HEK293 (cell line): ENCODE data around the gene CDC37L1.

ENCODE experiments used
- CTCF ChIA-PET: fragments of 350-600 bp; formaldehyde crosslinking; extraction: SDS; loops from one replicate; lab custom pipeline; 2021; ENCODE audit warnings: antibody characterized with exemption; lab: Yijun Ruan, JAX
- POLR2A ChIA-PET: fragments of 300-600 bp; formaldehyde crosslinking; extraction: SDS; loops from one replicate; lab custom pipeline; 2020; ENCODE audit warnings: antibody characterized with exemption, inconsistent platforms; lab: Yijun Ruan, JAX
- H3K27ac ChIP-seq: fragments of 200-500 bp; sonication (Bioruptor generic); 2 replicates; pipeline ENCODE4 v1.5.1; 2014; ENCODE audit warnings: low read depth, low read length, control low read depth, inconsistent platforms; ENCODE audit errors: extremely low read depth
- H3K36me3 ChIP-seq, 2 experiments: fragments of 200-500 bp in 1 of 2; sonication (Bioruptor generic) in 1 of 2; 1 replicate in 1 of 2; 2 replicates in 1 of 2; pipeline ENCODE4 v1.5.1; 2014 to 2017; ENCODE audit warnings: inconsistent platforms in 2 of 2, low read length in 2 of 2; ENCODE audit not compliant: control insufficient read depth in 2 of 2, insufficient read depth in 1 of 2
- H3K4me1 ChIP-seq: fragments of 200-500 bp; sonication (Bioruptor generic); 2 replicates; pipeline ENCODE4 v1.5.1; 2014; ENCODE audit warnings: mild to moderate bottlenecking, low read length, inconsistent platforms; ENCODE audit not compliant: control insufficient read depth, insufficient read depth
- H3K4me3 ChIP-seq: 2 replicates; pipeline ENCODE4 v1.5.1; 2011; ENCODE audit warnings: low read depth, mild to moderate bottlenecking, control low read depth, low read length, moderate library complexity
- H3K9me3 ChIP-seq: fragments of 200-500 bp; sonication (Bioruptor generic); 2 replicates; pipeline ENCODE4 v1.5.1; 2014; ENCODE audit warnings: low read depth, low read length, inconsistent platforms; ENCODE audit not compliant: control insufficient read depth, insufficient read depth
- BCL11A ChIP-seq: fragments of 450-650 bp; formaldehyde crosslinking; IDR thresholded peaks from 2 replicates; pipeline ENCODE4 v1.5.1; 2016; ENCODE audit warnings: low read depth, missing biosample characterization, missing genetic modification characterization
- KLF8 ChIP-seq: fragments of 450-650 bp; formaldehyde crosslinking; IDR thresholded peaks from 2 replicates; pipeline ENCODE4 v1.5.1; 2016; ENCODE audit warnings: missing biosample characterization, missing genetic modification characterization
- REPIN1 ChIP-seq: fragments of 450-650 bp; formaldehyde crosslinking; IDR thresholded peaks from 2 replicates; pipeline ENCODE4 v1.5.1; 2017; ENCODE audit warnings: missing biosample characterization, missing genetic modification characterization, low read depth
- ZBTB21 ChIP-seq: fragments of 450-650 bp; formaldehyde crosslinking; IDR thresholded peaks from 2 replicates; pipeline ENCODE4 v1.5.1; 2017; ENCODE audit warnings: missing biosample characterization, missing genetic modification characterization
- ZNF202 ChIP-seq: fragments of 450-650 bp; formaldehyde crosslinking; IDR thresholded peaks from 2 replicates; pipeline ENCODE4 v1.5.1; 2016; ENCODE audit warnings: missing biosample characterization, missing genetic modification characterization, borderline replicate concordance
- ZNF341 ChIP-seq: fragments of 450-650 bp; formaldehyde crosslinking; IDR thresholded peaks from 2 replicates; pipeline ENCODE4; 2016; ENCODE audit warnings: low read depth, missing biosample characterization, missing genetic modification characterization
- ZNF366 ChIP-seq: fragments of 450-650 bp; formaldehyde crosslinking; conservative IDR thresholded peaks from 2 replicates; pipeline ENCODE4 v1.5.1; 2016; ENCODE audit warnings: missing biosample characterization, missing genetic modification characterization
- ZNF501 ChIP-seq: fragments of 450-650 bp; formaldehyde crosslinking; IDR thresholded peaks from 2 replicates; pipeline ENCODE4 v1.5.1; 2016; ENCODE audit warnings: missing biosample characterization, missing genetic modification characterization
- ZNF560 ChIP-seq: fragments of 450-650 bp; formaldehyde crosslinking; IDR thresholded peaks from 2 replicates; pipeline ENCODE4 v1.5.1; 2017; ENCODE audit warnings: missing biosample characterization, missing genetic modification characterization, borderline replicate concordance
- ZNF701 ChIP-seq: fragments of 450-650 bp; formaldehyde crosslinking; IDR thresholded peaks from 2 replicates; pipeline ENCODE4 v1.5.1; 2016; ENCODE audit warnings: missing biosample characterization, missing genetic modification characterization
- ZNF704 ChIP-seq: fragments of 450-650 bp; formaldehyde crosslinking; IDR thresholded peaks from 2 replicates; pipeline ENCODE4 v1.5.1; 2016; ENCODE audit warnings: missing biosample characterization, missing genetic modification characterization
- ZNF707 ChIP-seq: fragments of 450-650 bp; formaldehyde crosslinking; IDR thresholded peaks from 2 replicates; pipeline ENCODE4 v1.5.1; 2016; ENCODE audit warnings: missing biosample characterization, missing genetic modification characterization
- ZNF830 ChIP-seq: fragments of 450-650 bp; IDR thresholded peaks from 2 replicates; pipeline ENCODE4 v1.5.0; 2018; ENCODE audit warnings: missing biosample characterization, missing genetic modification characterization, low read depth, mild to moderate bottlenecking, moderate library complexity
- ZSCAN18 ChIP-seq: fragments of 450-650 bp; formaldehyde crosslinking; IDR thresholded peaks from 2 replicates; pipeline ENCODE4 v1.5.1; 2016; ENCODE audit warnings: missing biosample characterization, missing genetic modification characterization
- ZSCAN23 ChIP-seq: fragments of 450-650 bp; formaldehyde crosslinking; IDR thresholded peaks from 2 replicates; pipeline ENCODE4 v1.5.1; 2016; ENCODE audit warnings: missing biosample characterization, missing genetic modification characterization
- TF ChIP-seq, protein P1 (sequence below): fragments of 450-650 bp; formaldehyde crosslinking; IDR thresholded peaks from 2 replicates; pipeline ENCODE4 v1.5.1; 2016; ENCODE audit warnings: missing biosample characterization, missing genetic modification characterization
- TF ChIP-seq, protein P2 (sequence below): fragments of 450-650 bp; formaldehyde crosslinking; IDR thresholded peaks from 2 replicates; pipeline ENCODE4 v1.5.1; 2016; ENCODE audit warnings: missing biosample characterization, missing genetic modification characterization

The CDC37L1 gene

GRCh38 chr9:4706021-4706420 lies 26.7 kb downstream of the CDC37L1 start (continued):
- TF ChIP-seq ZNF704 (no peak), ZNF830 (tag by site-specific recombination) (no peak), ZNF501 (tag by site-specific recombination) (no peak), ZNF707 (no peak), KLF8 (tag by site-specific recombination) (no peak), ZNF341 (tag by site-specific recombination) (no peak), ZNF560 (tag by site-specific recombination) (no peak), BCL11A (tag by site-specific recombination) (no peak), ZNF701 (no peak), ZNF366 (tag by site-specific recombination) (no peak)
- TF ChIP-seq, protein P1, sequence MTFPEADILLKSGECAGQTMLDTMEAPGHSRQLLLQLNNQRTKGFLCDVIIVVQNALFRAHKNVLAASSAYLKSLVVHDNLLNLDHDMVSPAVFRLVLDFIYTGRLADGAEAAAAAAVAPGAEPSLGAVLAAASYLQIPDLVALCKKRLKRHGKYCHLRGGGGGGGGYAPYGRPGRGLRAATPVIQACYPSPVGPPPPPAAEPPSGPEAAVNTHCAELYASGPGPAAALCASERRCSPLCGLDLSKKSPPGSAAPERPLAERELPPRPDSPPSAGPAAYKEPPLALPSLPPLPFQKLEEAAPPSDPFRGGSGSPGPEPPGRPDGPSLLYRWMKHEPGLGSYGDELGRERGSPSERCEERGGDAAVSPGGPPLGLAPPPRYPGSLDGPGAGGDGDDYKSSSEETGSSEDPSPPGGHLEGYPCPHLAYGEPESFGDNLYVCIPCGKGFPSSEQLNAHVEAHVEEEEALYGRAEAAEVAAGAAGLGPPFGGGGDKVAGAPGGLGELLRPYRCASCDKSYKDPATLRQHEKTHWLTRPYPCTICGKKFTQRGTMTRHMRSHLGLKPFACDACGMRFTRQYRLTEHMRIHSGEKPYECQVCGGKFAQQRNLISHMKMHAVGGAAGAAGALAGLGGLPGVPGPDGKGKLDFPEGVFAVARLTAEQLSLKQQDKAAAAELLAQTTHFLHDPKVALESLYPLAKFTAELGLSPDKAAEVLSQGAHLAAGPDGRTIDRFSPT (tag by site-specific recombination) = no peak
- TF ChIP-seq, protein P2, sequence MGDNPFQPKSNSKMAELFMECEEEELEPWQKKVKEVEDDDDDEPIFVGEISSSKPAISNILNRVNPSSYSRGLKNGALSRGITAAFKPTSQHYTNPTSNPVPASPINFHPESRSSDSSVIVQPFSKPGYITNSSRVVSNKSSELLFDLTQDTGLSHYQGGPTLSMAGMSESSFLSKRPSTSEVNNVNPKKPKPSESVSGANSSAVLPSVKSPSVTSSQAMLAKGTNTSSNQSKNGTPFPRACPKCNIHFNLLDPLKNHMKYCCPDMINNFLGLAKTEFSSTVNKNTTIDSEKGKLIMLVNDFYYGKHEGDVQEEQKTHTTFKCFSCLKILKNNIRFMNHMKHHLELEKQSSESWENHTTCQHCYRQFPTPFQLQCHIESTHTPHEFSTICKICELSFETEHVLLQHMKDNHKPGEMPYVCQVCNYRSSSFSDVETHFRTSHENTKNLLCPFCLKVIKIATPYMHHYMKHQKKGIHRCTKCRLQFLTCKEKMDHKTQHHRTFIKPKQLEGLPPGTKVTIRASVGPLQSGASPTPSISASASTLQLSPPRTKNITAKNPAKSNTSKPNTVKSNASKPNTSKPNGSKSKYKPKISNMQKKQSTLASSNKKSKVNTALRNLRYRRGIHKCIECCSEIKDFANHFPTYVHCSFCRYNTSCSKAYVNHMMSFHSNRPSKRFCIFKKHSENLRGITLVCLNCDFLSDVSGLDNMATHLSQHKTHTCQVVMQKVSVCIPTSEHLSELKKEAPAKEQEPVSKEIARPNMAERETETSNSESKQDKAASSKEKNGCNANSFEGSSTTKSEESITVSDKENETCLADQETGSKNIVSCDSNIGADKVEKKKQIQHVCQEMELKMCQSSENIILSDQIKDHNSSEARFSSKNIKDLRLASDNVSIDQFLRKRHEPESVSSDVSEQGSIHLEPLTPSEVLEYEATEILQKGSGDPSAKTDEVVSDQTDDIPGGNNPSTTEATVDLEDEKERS (tag by site-specific recombination) = no peak

- no peak overlapping the region for H3K4me3 ChIP-seq
- no peaks in the 10 kb centered on the region for H3K4me1 ChIP-seq
- POLR2A ChIA-PET = interaction anchor here (1.1 kb wide), 1 partner anchor 28 kb away, joined by 3 read pairs; the partner anchor contains the start of gene CDC37L1
- H3K36me3 ChIP-seq = peaks cover 10 to 66% of the 10 kb centered on the region in 2 experiments
- TF ChIP-seq ZSCAN23 (tag by site-specific recombination) (no peak), ZSCAN18 (tag by site-specific recombination) (no peak), ZNF202 (no peak), ZBTB21 (tag by site-specific recombination) (no peak), REPIN1 (tag by site-specific recombination) (no peak)
- TF ChIP-seq, protein P2 (tag by site-specific recombination) = no peak
- no peak overlapping the region for H3K27ac ChIP-seq
- no peaks in the 10 kb centered on the region for H3K9me3 ChIP-seq
- CTCF ChIA-PET = interaction anchor here (1.0 kb wide), 1 partner anchor 15 kb away, joined by 4 read pairs; no protein-coding TSS in a partner anchor
These were observed 27.7 kb downstream of the CDC37L1 start for GRCh38 chr9:4706971-4707622.
